SK-N-SH (cell line): ENCODE results near the gene ATF6. TPM values are rescaled to one million over a fixed set of nuclear protein-coding genes. Genes with fewer than 3 reads are reported as not detected.
"Not testable (repeated sequence)": the region's sequence is repeated elsewhere in the genome, so short reads cannot be mapped to it uniquely, and the experiment has no call there.

ENCODE experiments used
- CTCF ChIA-PET: fragments of 300-600, 350-600 bp; formaldehyde crosslinking; extraction: SDS; loops from one replicate; lab custom pipeline; 2021; lab: Yijun Ruan, JAX
- POLR2A ChIA-PET: fragments of 350-600 bp; sonication (Branson Sonifier 250); formaldehyde crosslinking; extraction: SDS; loops from one replicate; lab custom pipeline; 2020; ENCODE audit warnings: antibody characterized with exemption, inconsistent platforms; lab: Yijun Ruan, JAX
- DNase-seq: peaks from one replicate; pipeline ENCODE4 v3.0.0; 2012
- H2AFZ ChIP-seq: fragments of 200-600 bp; sonication (generic); 2 replicates; pipeline ENCODE4 v1.8.1; 2016; ENCODE audit warnings: antibody characterized with exemption, mild to moderate bottlenecking, low read depth
- H3F3A ChIP-seq: fragments of 200-600 bp; sonication (generic); replicated peaks from 2 replicates; pipeline ENCODE3; 2016; ENCODE audit warnings: antibody characterized with exemption, mild to moderate bottlenecking; ENCODE audit not compliant: insufficient read depth
- H3K27ac ChIP-seq, 2 experiments: fragments of 200-500 bp in 1 of 2; fragments of 200-600 bp in 1 of 2; sonication (Bioruptor generic) in 1 of 2; sonication (generic), shearing (Covaris generic) in 1 of 2; 2 replicates each; pipeline versions ENCODE4 v1.5.1 to v1.6.1; 2014 to 2016; ENCODE audit warnings: low read depth in 2 of 2, inconsistent platforms in 1 of 2, low read length in 1 of 2, mild to moderate bottlenecking in 1 of 2, mixed read lengths in 1 of 2
- H3K27me3 ChIP-seq: fragments of 200-600 bp; sonication (generic), shearing (Covaris generic); 2 replicates; pipeline ENCODE4 v1.6.1; 2016; ENCODE audit warnings: mixed run types; ENCODE audit not compliant: insufficient read depth
- H3K36me3 ChIP-seq, 2 experiments: fragments of 200-500 bp in 1 of 2; fragments of 200-600 bp in 1 of 2; sonication (Bioruptor generic) in 1 of 2; sonication (generic) in 1 of 2; replicated peaks in 1 of 2; 2 replicates each; pipeline versions ENCODE3 to v1.5.1; 2014 to 2016; ENCODE audit warnings: low read length in 1 of 2, mild to moderate bottlenecking in 1 of 2; ENCODE audit not compliant: insufficient read depth in 2 of 2, control insufficient read depth in 1 of 2
- H3K4me1 ChIP-seq, 2 experiments: fragments of 200-500 bp in 1 of 2; fragments of 200-600 bp in 1 of 2; sonication (Bioruptor generic) in 1 of 2; sonication (generic), shearing (Covaris generic) in 1 of 2; 2 replicates each; pipeline versions ENCODE4 v1.5.1 to v1.6.1; 2014 to 2016; ENCODE audit warnings: low read depth in 1 of 2, low read length in 1 of 2, mixed run types in 1 of 2; ENCODE audit not compliant: insufficient read depth in 2 of 2, control insufficient read depth in 1 of 2
- H3K4me2 ChIP-seq: fragments of 200-600 bp; sonication (generic), shearing (Covaris generic); 2 replicates; pipeline ENCODE4 v1.6.1; 2017; ENCODE audit warnings: mixed run types
- H3K4me3 ChIP-seq, 2 experiments: fragments of 200-500 bp in 1 of 2; fragments of 200-600 bp in 1 of 2; sonication (Bioruptor generic) in 1 of 2; sonication (generic), shearing (Covaris generic) in 1 of 2; 2 replicates each; pipeline versions ENCODE4 v1.5.1 to v1.8.1; 2014 to 2016; ENCODE audit warnings: low read depth in 2 of 2, inconsistent platforms in 1 of 2, low read length in 1 of 2, mild to moderate bottlenecking in 1 of 2, mixed read lengths in 1 of 2, moderate library complexity in 1 of 2
- H3K79me2 ChIP-seq: fragments of 200-600 bp; sonication (generic); 2 replicates; pipeline ENCODE4 v1.8.1; 2017; ENCODE audit warnings: mild to moderate bottlenecking; ENCODE audit not compliant: insufficient read depth
- H3K9ac ChIP-seq: fragments of 200-600 bp; sonication (generic); 2 replicates; pipeline ENCODE4 v1.6.1; 2017; ENCODE audit warnings: mixed run types
- H3K9me2 ChIP-seq: fragments of 200-600 bp; sonication (generic); 2 replicates; pipeline ENCODE4 v1.6.1; 2017; ENCODE audit warnings: mixed run types
- H3K9me3 ChIP-seq: fragments of 200-600 bp; sonication (generic); 2 replicates; pipeline ENCODE4 v1.6.1; 2017; ENCODE audit warnings: mixed run types, mild to moderate bottlenecking, moderate library complexity
- H4K20me1 ChIP-seq: fragments of 200-600 bp; sonication (generic); 2 replicates; pipeline ENCODE4 v1.6.1; 2017; ENCODE audit warnings: mild to moderate bottlenecking, mixed run types; ENCODE audit not compliant: insufficient read depth
- FOXM1 ChIP-seq: IDR thresholded peaks from 2 replicates; pipeline ENCODE4 v1.4.0; 2012; ENCODE audit warnings: low read depth, mild to moderate bottlenecking
- REST ChIP-seq: IDR thresholded peaks from 2 replicates; pipeline ENCODE4 v1.6.1; 2012; ENCODE audit warnings: mild to moderate bottlenecking, low read depth, low read length, moderate library complexity
- SMC3 ChIP-seq: IDR thresholded peaks from 2 replicates; pipeline ENCODE4 v1.6.1; 2012; ENCODE audit warnings: low read depth, low read length, improper control_type of control experiment
- TEAD4 ChIP-seq: IDR thresholded peaks from 2 replicates; pipeline ENCODE4 v1.4.0; 2012; ENCODE audit warnings: mild to moderate bottlenecking, borderline replicate concordance; ENCODE audit not compliant: insufficient read depth
- WGBS: methylation state at CpG from one replicate; pipeline ENCODE4 v1.1.6; 2017; ENCODE audit warnings: low lambda C conversion rate; 5-methylcytosine and 5-hydroxymethylcytosine counted together
- polyA plus RNA-seq, 3 experiments: library from polyadenylated mRNA; depleted of rRNA; stranded (reverse); fragments of >200 nt; gene quantifications; 2 replicates each; pipeline ENCODE4 v1.2.3, GENCODE V29; 2012

Gene ATF6
- polyA plus RNA-seq, 1 of the 3 experiments (the other 2 are of a cell fraction): 8.8 TPM

GRCh38 chr1:161722406-161722805, 43.7 kb upstream of the ATF6 start (continued):
- TF ChIP-seq SMC3 (no peak), TEAD4 (no peak)
- TF ChIP-seq, all 33 proteins: peak for 0

- peaks cover 20% of the 10 kb centered on the region for H3F3A ChIP-seq
- peaks cover 11 to 13% of the 10 kb centered on the region in 2 experiments; a peak in 2 of 4 replicates for H3K4me1 ChIP-seq
- WGBS: 57% methylated on average over 6 of the region's 8 CpGs
- no peak overlapping the region for H3K9ac ChIP-seq
- no peaks in the 10 kb centered on the region; the same call in 1 of the 2 replicates for H3K79me2 ChIP-seq
- no peak overlapping the region for H3K27ac ChIP-seq
- no peak overlapping the region for H3K4me3 ChIP-seq
- H3K36me3 ChIP-seq: no peaks in the 10 kb centered on the region
- no peaks in the 10 kb centered on the region for H3K9me2 ChIP-seq
- no peak overlapping the region for H2AFZ ChIP-seq
- H4K20me1 ChIP-seq: no peaks in the 10 kb centered on the region
- no peaks in the 10 kb centered on the region for H3K27me3 ChIP-seq
- no peak for TF ChIP-seq FOXM1
- TF ChIP-seq REST: peak; percentile 85
- DNase-seq: no peak
- ChIA-PET CTCF (interaction anchor here (0.9 kb wide), 1 partner anchor 18 kb away, joined by 4 read pairs; no protein-coding TSS in a partner anchor), POLR2A (no interaction called here)
- H3K4me2 ChIP-seq: no peak overlapping the region
- H3K9me3 ChIP-seq: no peaks in the 10 kb centered on the region
Measured at GRCh38 chr1:161723459-161724141, 42.5 kb upstream of the ATF6 start.

GRCh38 chr1:161725258-161725907, 40.7 kb upstream of the ATF6 start:
- 37% methylated on average over 16 of the region's 22 CpGs for WGBS
- H3K9ac ChIP-seq: peak overlapping the region; percentile 88; the same call in 1 of the 2 replicates
- CTCF ChIA-PET: interaction anchor here (1.1 to 5.9 kb wide), 7 partner anchors 9 to 238 kb away, joined by 3 to 62 read pairs (median 6); partner anchors contain the start of gene DUSP12
- POLR2A ChIA-PET, H4K20me1 ChIP-seq, H3K9me2 ChIP-seq, DNase-seq, H3K9me3 ChIP-seq, H3K27me3 ChIP-seq, H3K79me2 ChIP-seq, H3K36me3 ChIP-seq: not testable (repeated sequence)
- peak overlapping the region; percentile 73 to 79 for H3K4me3 ChIP-seq
- H3K4me1 ChIP-seq: peaks cover 13% of the 10 kb centered on the region in 2 experiments; a peak in 2 of 4 replicates
- peak overlapping the region in 1 of 2 experiments; percentile 84; a peak in 2 of 4 replicates for H3K27ac ChIP-seq
- peaks cover 20% of the 10 kb centered on the region for H3F3A ChIP-seq
- H2AFZ ChIP-seq: peak overlapping the region; percentile 75
- H3K4me2 ChIP-seq: peak overlapping the region; percentile 98
